ENCODE data around the gene HIPK3.

The HIPK3 gene

DNA sequence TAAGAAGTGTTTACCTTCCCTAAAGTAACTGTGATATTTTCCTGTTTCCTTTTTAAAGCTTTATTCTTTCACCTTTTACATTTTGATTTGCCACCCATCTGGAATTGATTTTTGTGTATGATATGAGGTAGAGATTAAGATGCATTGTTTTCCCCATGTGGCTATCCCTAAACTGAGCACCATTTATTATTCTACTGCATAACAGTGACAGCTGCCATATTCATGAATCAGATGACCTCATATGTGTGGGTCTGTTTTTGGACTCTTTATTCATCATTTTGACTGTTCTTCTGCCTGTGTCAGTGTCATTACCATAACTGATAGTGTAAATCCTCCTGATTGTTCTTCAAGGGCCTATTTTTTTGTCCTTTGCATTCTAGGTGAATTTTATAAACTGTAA, 50.8 kb downstream of the HIPK3 start:
- DNase-seq (ENCODE audit: low spot score), result no peak

GRCh38 chr11:33309118-33309517, 51.9 kb downstream of the HIPK3 start:
- DNase-seq (ENCODE audit: low spot score), result no peak

DNA sequence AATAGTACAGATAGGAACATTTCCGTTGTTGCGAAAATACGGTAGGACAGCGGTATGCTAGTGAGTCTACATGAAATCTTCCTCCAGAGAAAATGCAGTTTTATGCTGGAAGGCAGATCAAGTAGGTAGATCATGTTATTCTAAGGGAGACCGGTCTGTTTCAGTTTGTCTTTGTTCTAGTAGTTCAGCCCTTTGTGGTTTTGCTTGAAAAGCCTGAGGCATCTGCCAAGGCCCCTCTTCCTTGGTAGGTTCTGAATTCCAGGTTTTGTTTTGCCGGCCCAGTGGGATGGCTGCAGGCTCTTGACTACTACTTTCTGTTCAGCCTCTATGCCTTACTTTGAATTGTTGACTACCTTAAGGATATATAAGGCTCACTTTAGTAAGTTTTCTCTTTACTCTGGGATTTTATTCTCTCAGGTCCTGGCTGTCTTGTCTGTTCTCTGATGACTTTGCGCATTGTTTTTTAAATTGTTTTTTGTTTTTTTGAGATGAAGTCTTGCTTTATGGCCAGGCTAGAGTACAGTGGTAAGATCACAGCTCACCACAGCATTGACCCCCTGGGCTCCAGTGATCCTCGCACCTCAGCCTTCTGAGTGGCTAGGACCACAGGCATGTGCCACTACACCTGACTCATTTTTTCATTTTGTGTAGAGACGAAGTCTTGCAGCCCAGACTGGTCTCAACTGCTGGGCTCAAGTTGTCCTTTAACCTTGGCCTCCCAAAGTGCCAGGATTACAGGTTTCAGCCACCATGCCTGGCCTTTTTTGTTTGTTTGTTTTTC, 53.7 kb downstream of the HIPK3 start:
- DNase-seq (ENCODE audit: low spot score), result no peak

DNA sequence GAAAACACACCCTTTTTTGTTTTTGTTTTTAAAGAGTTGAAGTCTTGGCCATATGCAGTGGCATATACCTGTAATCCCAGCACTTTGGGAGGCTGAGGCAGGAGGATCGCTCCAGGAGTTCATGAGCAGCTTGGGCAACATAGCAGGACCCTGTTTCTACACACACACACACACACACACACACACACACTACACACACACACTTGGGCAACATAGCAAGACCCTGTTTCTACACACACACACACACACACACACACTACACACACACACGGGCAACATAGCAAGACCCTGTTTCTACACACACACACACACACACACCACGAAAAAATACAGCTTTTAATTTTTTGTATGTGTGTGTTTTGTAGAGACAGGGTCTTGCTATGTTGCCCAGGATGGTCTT, 54.5 kb downstream of the HIPK3 start:
- no peak for DNase-seq (ENCODE audit: low spot score)

- no peak for DNase-seq (ENCODE audit: low spot score)
Observed at GRCh38 chr11:33315822-33316221, 58.6 kb downstream of the HIPK3 start.

- DNase-seq (ENCODE audit: low spot score), result no peak
Observed at GRCh38 chr11:33317662-33318061, 60.5 kb downstream of the HIPK3 start.

- no peak for DNase-seq (ENCODE audit: low spot score)
Observed at GRCh38 chr11:33320016-33320813, 63.0 kb downstream of the HIPK3 start.

DNA sequence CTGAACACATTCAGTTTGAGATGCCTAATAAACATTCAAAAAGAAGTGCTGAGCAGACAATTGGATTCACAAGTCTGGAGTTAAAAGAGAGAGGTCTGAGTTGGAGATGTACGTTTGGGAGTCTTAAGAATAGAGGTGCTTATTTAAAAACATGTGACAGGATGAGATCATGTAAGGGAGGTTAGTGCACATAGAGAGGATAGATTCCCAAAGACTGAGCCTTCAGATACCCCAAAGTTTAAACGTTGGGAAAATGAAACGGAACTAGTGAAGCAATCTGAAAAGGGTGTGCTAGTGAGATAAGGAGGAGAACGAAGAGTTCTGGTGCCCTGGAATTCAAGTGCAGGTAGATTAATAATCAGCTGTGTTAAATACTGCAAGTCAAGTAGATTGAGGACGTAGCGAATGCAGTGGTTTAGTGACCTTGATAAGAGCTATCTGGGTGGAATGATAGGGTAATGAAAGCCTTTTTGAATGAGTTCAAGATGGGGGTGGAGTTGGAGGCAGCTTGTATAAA, 63.7 kb downstream of the HIPK3 start:
- no peak for DNase-seq (ENCODE audit: low spot score)

GRCh38 chr11:33321422-33321821, 64.2 kb downstream of the HIPK3 start:
- DNase-seq (ENCODE audit: low spot score), result no peak

DNA sequence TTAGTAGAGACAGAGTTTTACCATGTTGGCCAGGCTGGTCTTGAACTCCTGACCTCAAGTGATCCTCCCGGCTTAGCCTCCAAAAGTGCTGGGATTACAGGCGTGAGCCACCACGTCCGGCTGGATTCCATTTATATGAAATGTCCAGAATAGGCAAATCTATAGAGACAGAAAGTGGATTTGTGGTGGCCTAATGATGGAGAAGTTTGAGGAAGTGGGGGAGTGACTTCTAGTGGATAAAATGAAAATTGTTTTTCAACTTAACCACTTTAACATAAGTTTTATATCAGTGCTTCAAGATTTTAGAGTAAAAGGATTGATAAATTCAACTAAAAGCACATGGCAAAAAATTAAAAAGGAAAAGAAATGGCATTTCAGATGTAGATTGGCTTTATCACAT, 66.2 kb downstream of the HIPK3 start:
- DNase-seq (ENCODE audit: low spot score), result no peak

- DNase-seq (ENCODE audit: low spot score), result no peak
Observed at GRCh38 chr11:33324302-33324985, 67.3 kb downstream of the HIPK3 start.

DNA sequence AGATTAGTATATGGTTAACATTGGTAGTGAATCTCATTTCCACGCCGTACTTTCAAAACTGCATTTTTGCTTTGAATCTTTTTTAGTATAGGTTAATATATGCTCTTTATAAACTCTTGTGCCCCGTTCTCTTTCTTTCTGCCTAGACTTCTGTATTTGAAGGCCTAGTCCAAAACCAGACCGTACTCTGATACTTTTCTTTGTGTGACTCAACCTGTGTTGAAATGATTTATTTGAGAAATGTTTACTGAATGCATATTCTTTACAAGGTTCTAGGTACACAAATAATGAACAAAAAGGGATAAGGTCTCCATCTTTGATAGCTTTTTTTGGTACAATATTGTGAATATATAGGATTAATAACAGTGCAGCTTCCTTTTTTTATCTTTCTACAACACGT, 68.3 kb downstream of the HIPK3 start:
- DNase-seq (ENCODE audit: low spot score), result no peak

DNA sequence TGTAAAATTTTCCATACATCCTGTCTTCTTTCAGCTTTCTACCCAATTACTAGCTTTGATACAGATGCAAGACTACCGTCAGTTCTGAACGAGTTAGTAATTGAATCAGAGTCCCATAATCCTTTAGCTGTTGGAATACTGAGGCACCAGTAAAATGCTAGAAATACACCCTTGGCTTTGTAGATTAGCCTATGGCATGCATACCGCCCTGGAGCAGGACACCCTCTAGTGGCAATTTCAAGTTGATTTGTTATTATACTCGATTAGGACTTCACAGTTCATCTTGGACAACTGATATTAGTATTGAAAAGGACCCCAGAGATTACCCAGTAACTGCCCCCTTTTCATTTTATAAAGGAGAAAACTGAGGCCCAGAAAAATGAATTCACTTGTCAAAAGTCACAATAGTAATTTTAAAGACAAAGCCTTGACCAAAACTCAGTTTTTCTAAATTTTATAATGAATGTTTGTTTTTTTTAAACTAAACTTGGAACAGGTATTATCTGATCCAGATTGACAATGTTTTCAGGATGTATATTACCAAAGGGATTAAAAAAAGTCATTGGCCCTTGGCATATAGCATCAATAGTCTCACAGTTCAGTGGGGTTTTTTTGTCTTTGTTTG, 72.6 kb downstream of the HIPK3 start:
- DNase-seq (ENCODE audit: low spot score), result peak; percentile 64

DNA sequence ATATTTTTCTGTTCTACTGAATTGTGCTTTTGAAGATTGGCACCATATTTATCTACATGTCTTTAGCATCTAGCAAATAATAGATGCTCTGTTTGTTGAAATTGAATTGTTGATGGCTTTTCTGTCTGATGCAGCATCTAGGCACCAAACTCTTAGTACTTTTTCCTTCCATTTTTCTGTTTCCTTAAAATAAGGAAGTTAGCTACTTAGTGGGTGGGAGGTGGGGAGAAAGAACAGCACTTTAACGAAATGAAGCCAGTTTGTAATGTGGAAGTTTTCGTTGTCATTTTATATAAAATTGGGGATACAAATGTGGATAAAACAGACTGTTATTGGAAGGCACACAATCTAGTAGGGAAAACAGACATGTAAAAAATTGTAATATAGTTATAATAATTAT, 76.6 kb downstream of the HIPK3 start:
- no peak for DNase-seq (ENCODE audit: low spot score)

- no peak for DNase-seq (ENCODE audit: low spot score)
Observed at GRCh38 chr11:33334627-33335026, 77.4 kb downstream of the HIPK3 start.

DNA sequence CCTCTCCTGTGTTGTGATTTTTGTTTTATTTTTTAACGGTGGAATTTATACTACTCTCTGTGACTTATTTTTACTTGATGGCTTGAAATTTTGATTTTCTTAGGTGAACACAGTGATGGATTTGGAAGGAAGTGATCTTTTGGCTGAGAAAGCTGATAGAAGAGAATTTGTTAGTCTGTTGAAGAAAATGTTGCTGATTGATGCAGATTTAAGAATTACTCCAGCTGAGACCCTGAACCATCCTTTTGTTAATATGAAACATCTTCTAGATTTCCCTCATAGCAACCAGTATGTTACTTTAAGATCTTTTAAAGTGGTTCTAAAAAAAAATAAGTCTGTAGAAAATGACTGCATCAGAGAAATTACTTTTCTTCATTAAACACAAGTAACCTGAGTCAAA, 82.1 kb downstream of the HIPK3 start:
- DNase-seq (ENCODE audit: low spot score), result no peak

DNA sequence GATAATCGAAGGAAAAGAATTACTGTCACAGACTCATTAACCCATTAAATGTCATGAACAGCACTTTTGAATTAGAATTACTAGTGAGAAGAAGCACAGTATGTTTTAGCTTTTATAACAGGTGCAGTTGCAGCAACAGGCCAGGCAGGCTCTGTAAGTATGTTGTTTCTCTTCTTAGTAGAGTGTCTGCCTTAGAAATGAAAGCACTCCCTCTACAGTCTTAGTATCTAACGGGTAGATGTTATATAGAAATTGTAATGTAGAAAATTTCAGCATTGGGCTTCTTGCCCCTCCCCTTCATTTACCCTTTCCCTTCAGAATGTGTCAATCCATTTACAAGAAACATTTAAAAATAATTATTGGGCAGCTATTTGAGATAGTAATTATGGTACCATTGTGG, 87.4 kb downstream of the HIPK3 start:
- no peak for DNase-seq (ENCODE audit: low spot score)

- no peak for DNase-seq (ENCODE audit: low spot score)
Observed at GRCh38 chr11:33347490-33348125, 90.4 kb downstream of the HIPK3 start.

GRCh38 chr11:33350287-33350686, 93.1 kb downstream of the HIPK3 start:
- no peak for DNase-seq (ENCODE audit: low spot score)

DNA sequence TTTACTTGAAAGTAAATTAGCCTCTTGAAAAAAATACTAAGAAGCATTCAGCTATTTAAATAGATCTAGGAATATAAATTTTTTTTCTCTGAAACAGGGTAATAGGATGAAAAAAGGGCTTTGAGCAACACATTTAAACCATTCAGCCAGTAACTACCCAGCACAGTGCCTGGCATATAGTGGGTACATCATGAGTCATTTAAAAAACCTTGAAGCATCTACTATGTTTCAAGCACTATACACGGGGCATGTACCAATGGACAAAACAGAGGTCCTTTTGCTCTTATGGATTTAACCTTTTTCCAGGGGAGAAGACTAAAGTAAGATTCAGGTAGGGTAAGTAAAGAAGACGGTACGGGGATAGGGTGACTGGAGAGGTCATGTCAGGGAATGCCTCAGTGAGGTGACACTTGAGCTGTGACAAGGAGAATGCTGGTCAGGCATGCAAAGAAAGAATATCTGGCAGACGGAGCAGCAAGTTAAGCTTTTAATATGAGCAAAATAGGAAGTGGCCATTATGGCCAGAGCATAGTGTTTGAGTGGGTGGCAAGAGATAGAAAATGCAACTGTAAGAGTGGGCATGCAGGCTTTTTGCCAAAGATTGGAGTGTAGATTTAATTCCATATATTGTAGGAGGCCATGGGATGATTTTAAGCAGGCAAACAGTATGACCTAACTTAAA, 101.1 kb downstream of the HIPK3 start:
- no peak for DNase-seq (ENCODE audit: low spot score)

GRCh38 chr11:33360642-33361041, 103.5 kb downstream of the HIPK3 start:
- no peak for DNase-seq (ENCODE audit: low spot score)

All from D341Med (cell line).